PC-3 (cell line): ENCODE data around the gene TTC23. TPM values are rescaled to one million over a fixed set of nuclear protein-coding genes. Genes with fewer than 3 reads are reported as not detected.
A peak's percentile ranks its signal among the peaks of the same experiment; 100 is the strongest.

Experiments
- ATAC-seq: fragments of 200-7000 bp; cut with Tn5 transposase; 2 replicates; pipeline ENCODE4 v1.9.1; 2020; ENCODE audit warnings: mild to moderate bottlenecking, moderate library complexity
- BruUV-seq: library from RNA; stranded (reverse); fragments of 400-500 nt; replicated peaks from 2 replicates; lab custom pipeline; 2021; lab: Mats Ljungman, UMichigan
- CTCF ChIA-PET: fragments of 300-600 bp; sonication (Branson Sonifier 250); formaldehyde crosslinking; loops from one replicate; lab custom pipeline; 2022; ENCODE audit warnings: antibody characterized with exemption; lab: Charles Lee
- POLR2A ChIA-PET: fragments of 300-600 bp; sonication (Branson Sonifier 250); formaldehyde crosslinking; loops from one replicate; lab custom pipeline; 2022; ENCODE audit warnings: antibody characterized with exemption; ENCODE audit not compliant: unreplicated experiment; lab: Charles Lee
- DNase-seq: peaks from one replicate; pipeline ENCODE4 v3.0.0-alpha.2; 2015
- H2AFZ ChIP-seq: fragments of 300-600 bp; sonication (generic); 2 replicates; pipeline ENCODE4 v1.6.0; 2016; ENCODE audit warnings: antibody characterized with exemption, low read length
- H3F3A ChIP-seq: fragments of 300-600 bp; sonication (generic); one replicate; pipeline ENCODE4 v1.6.0; 2017; ENCODE audit warnings: antibody characterized with exemption, low read length, control low read depth, mild to moderate bottlenecking; ENCODE audit not compliant: unreplicated experiment
- H3K27ac ChIP-seq: fragments of 300-600 bp; sonication (generic); 2 replicates; pipeline ENCODE4 v1.5.1; 2016; ENCODE audit warnings: mild to moderate bottlenecking, low read length
- H3K27me3 ChIP-seq: fragments of 300-600 bp; sonication (generic); 2 replicates; pipeline ENCODE4 v1.6.1; 2016; ENCODE audit warnings: low read length, mixed read lengths
- H3K36me3 ChIP-seq: fragments of 300-600 bp; sonication (generic); 2 replicates; pipeline ENCODE4 v1.6.1; 2016; ENCODE audit warnings: low read depth, mixed run types, low read length, mixed read lengths
- H3K4me1 ChIP-seq: fragments of 300-600 bp; sonication (generic); 2 replicates; pipeline ENCODE4 v1.5.1; 2016; ENCODE audit warnings: low read length; ENCODE audit not compliant: insufficient read depth
- H3K4me2 ChIP-seq: fragments of 300-600 bp; sonication (generic); 2 replicates; pipeline ENCODE4 v1.6.0; 2016; ENCODE audit warnings: low read length
- H3K4me3 ChIP-seq: fragments of 300-600 bp; sonication (generic); 2 replicates; pipeline ENCODE4 v1.5.1; 2016; ENCODE audit warnings: mild to moderate bottlenecking, low read length, mixed read lengths
- H3K79me2 ChIP-seq: fragments of 300-600 bp; sonication (generic); 2 replicates; pipeline ENCODE4 v1.6.1; 2017; ENCODE audit warnings: low read length, mixed read lengths
- H3K9ac ChIP-seq: fragments of 300-600 bp; sonication (generic); 2 replicates; pipeline ENCODE4 v1.6.0; 2016; ENCODE audit warnings: mild to moderate bottlenecking, low read length
- H3K9me2 ChIP-seq: fragments of 300-600 bp; sonication (generic); replicated peaks from 2 replicates; pipeline ENCODE4 v1.6.1; 2016; ENCODE audit warnings: mixed run types, low read length, mixed read lengths
- H3K9me3 ChIP-seq: fragments of 300-600 bp; sonication (generic); 2 replicates; pipeline ENCODE4 v1.6.1; 2016; ENCODE audit warnings: low read length, mixed read lengths
- H4K20me1 ChIP-seq: fragments of 300-600 bp; sonication (generic); 2 replicates; pipeline ENCODE4 v1.6.1; 2016; ENCODE audit warnings: low read length, mixed read lengths
- CTCF ChIP-seq: fragments of 300-600 bp; sonication (generic); conservative IDR thresholded peaks from 2 replicates; pipeline ENCODE4 v1.5.1; 2017; ENCODE audit warnings: antibody characterized with exemption, low read depth, mild to moderate bottlenecking, low read length
- EZH2 ChIP-seq: fragments of 300-600 bp; sonication (generic); IDR thresholded peaks from one replicate; pipeline ENCODE4 v1.6.1; 2017; ENCODE audit warnings: antibody characterized with exemption, mild to moderate bottlenecking, low read length; ENCODE audit not compliant: unreplicated experiment
- EZH2phosphoT487 ChIP-seq: fragments of 300-600 bp; sonication (generic); IDR thresholded peaks from 2 replicates; pipeline ENCODE4 v1.6.1; 2018; ENCODE audit warnings: mild to moderate bottlenecking, antibody characterized with exemption, low read length, borderline replicate concordance
- intact Hi-C: fragments of 100-400 bp; cut with micrococcal nuclease; formaldehyde crosslinking; loops from 2 replicates; pipeline ENCODE4 v1.9.0; 2023
- total RNA-seq: library from RNA; depleted of rRNA; stranded (reverse); fragments of >200 nt; gene quantifications from 2 replicates; pipeline ENCODE4 v1.2.3, GENCODE V29; 2014

The TTC23 gene
- total RNA-seq, 1 experiment from 2014 or later, result 10.4 TPM

GRCh38 chr15:99122831-99123712 lies 126.3 kb downstream of the TTC23 start:
- no peaks in the 10 kb centered on the region for H3K9me2 ChIP-seq
- peak overlapping the region; percentile 68 for H3K9ac ChIP-seq
- no peaks in the 10 kb centered on the region for H3K36me3 ChIP-seq
- intact Hi-C loops, result loop anchor here (1.0 kb wide), 1 partner anchor 18 kb away; the partner anchor contains the start of gene SYNM
- POLR2A ChIA-PET, result interaction anchor here (0.5 kb wide), 1 partner anchor 126 kb away, joined by 3 read pairs; the partner anchor contains the start of gene TTC23
- no peak for TF ChIP-seq EZH2phosphoT487
- TF ChIP-seq CTCF, result no peak
- TF ChIP-seq EZH2, result no peak
- ATAC-seq, result peak; percentile 12
- no TSS peak for BruUV-seq
- peak overlapping the region; percentile 96 for H3K27ac ChIP-seq
- 0 out of 2 replicates have a peak, but pooled peaks cover 3% of the 10 kb centered on the region for H3K79me2 ChIP-seq
- peak overlapping the region; percentile 75 for H2AFZ ChIP-seq
- CTCF ChIA-PET, result no interaction called here
- H3K4me1 ChIP-seq, result peaks cover 27% of the 10 kb centered on the region
- H3K4me2 ChIP-seq, result peak overlapping the region; percentile 81
- H4K20me1 ChIP-seq, result no peaks in the 10 kb centered on the region
- no peaks in the 10 kb centered on the region for H3K27me3 ChIP-seq
- DNase-seq, result peak; percentile 28
- H3K4me3 ChIP-seq, result peak overlapping the region; percentile 59
- peaks cover 8% of the 10 kb centered on the region for H3F3A ChIP-seq
- H3K9me3 ChIP-seq, result no peaks in the 10 kb centered on the region

- Histone ChIP-seq H3K4me2 (no peak overlapping the region), H4K20me1 (no peaks in the 10 kb centered on the region), H3K36me3 (no peaks in the 10 kb centered on the region), H3F3A (peaks cover 8% of the 10 kb centered on the region), H3K27me3 (no peaks in the 10 kb centered on the region), H3K9me3 (no peaks in the 10 kb centered on the region), H3K4me3 (no peak overlapping the region), H3K9me2 (no peaks in the 10 kb centered on the region), H3K9ac (no peak overlapping the region), H3K79me2 (0 out of 2 replicates have a peak, but pooled peaks cover 3% of the 10 kb centered on the region), H3K27ac (no peak overlapping the region; the same call in 1 of the 2 replicates), H2AFZ (no peak overlapping the region), H3K4me1 (peaks cover 27% of the 10 kb centered on the region)
- intact Hi-C loops, result no loop called here
- DNase-seq (no peak), ATAC-seq (no peak)
- POLR2A ChIA-PET, result no interaction called here
- no TSS peak for BruUV-seq
- CTCF ChIA-PET, result no interaction called here
- TF ChIP-seq EZH2 (no peak), CTCF (no peak), EZH2phosphoT487 (no peak)
Observed at GRCh38 chr15:99121691-99122410, 127.5 kb downstream of the TTC23 start.
